SKM-1 (cell line): ENCODE results near the gene UGT3A1.

ENCODE experiments used
- DNase-seq: peaks from one replicate; lab custom pipeline; 2025; ENCODE audit not compliant: unreplicated experiment; lab: John Stamatoyannopoulos, UW

The UGT3A1 gene

GRCh38 chr5:35920890-35921289, 70.3 kb downstream of the UGT3A1 start:
- DNase-seq: no peak

DNA sequence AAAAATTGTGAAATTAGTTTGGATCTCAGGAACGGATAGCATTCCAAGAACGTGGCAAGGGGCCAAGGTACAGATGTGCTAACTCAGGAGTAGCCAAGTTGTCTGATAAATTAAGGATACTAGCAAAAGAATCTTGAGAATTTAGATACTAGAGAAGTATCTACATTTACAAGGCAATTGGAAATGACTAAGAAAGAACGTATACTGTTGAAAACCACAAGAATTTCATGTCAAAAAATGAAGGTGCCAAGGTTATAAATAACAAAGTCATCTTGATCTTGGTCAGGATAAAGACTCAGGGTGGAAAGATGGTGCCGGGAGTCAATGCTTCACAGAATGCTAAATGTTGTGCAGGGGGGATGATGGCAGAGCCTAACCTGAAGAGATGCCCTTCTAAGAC, 72.0 kb downstream of the UGT3A1 start:
- DNase-seq: no peak

- DNase-seq: no peak
Measured at GRCh38 chr5:35908814-35909213, 82.4 kb downstream of the UGT3A1 start.

- no peak for DNase-seq
Measured at GRCh38 chr5:35908228-35908627, 83.0 kb downstream of the UGT3A1 start.

- DNase-seq: no peak
Measured at GRCh38 chr5:35904443-35905132, 86.6 kb downstream of the UGT3A1 start.

DNA sequence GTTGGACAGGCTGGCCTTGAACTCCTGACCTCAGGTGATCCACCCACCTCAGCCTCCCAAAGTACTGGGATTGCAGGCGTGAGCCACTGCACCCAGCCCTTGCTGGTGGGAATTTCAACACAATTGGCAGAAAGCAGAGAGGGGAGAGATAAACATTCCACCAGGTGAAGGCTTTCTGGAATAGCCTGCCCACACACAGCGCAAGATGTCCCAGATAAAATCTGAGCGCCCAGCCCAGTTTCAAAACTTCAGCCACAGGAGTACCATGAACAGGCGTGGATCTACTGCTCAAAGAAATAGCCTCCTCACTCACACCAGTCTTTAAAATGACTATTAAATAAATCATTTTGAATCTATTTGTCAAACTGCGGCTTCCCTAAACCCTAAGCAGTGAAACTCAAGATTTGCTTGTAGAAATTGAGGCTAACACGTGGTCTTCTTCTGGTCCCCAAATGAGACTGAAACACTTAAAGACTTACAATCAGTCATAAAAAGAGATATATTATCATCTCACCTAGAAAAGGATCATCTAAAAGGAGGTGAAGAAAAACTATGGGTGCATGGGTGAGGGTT, 87.5 kb downstream of the UGT3A1 start:
- no peak for DNase-seq

DNA sequence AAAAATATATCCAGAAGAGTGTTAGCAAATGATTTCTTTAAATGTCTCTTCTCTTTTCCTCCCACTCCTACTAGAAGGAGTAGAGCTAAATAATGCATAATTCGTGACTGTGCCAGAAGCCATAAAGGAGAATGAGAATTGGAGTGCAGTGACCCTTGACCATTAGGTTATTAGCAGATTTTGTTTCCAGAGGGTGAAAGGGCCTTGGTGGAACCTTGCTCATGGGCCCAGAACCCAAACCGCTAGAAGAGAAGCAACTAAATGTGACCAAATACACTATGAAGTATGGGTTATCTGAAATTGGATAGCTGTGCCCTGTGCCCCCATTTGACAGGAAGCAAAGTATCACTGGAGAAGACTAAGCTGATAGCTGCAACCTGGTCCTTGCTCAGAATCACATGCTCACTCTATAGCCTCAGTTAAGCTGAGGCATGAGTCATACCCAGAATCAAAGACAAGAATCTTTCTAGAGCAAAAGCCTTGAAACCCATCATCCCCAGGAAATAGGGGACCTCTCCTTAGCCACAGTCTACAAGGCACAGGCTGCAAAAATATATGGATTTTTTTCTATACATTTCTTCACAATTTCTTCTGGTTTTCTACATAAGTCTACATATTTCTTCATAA, 89.0 kb downstream of the UGT3A1 start:
- DNase-seq: no peak
